GM18519 (cell line): Measurements from ENCODE around the gene COL19A1.
"Not testable (repeated sequence)": the region's sequence is repeated elsewhere in the genome, so short reads cannot be mapped to it uniquely, and the experiment has no call there.

Experiments
- ATAC-seq: cut with Tn5 transposase; IDR thresholded peaks from one replicate; pipeline ENCODE4 v1.9.1; 2021; ENCODE audit warnings: mild to moderate bottlenecking, moderate library complexity; ENCODE audit not compliant: unreplicated experiment, low FRiP score

Gene COL19A1

DNA sequence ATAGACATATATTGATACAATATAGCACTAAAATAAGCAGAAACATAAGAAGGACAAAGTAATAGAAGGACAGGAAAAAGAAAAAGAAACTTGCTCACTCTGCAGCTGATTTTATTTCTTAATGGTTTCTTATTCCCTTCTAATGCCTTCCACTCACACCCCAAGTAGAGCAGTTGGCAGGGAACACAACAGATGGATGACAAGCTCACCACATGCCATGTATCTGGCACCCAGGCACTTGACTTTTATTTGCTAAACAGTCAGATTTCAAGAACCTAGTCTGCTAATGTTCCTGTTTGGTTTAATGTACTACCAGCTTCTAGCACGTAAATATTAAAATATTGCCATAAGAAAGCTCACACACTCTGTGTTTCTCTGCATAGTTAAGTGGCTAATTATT lies 87.1 kb downstream of the COL19A1 start:
- ATAC-seq, result no peak

DNA sequence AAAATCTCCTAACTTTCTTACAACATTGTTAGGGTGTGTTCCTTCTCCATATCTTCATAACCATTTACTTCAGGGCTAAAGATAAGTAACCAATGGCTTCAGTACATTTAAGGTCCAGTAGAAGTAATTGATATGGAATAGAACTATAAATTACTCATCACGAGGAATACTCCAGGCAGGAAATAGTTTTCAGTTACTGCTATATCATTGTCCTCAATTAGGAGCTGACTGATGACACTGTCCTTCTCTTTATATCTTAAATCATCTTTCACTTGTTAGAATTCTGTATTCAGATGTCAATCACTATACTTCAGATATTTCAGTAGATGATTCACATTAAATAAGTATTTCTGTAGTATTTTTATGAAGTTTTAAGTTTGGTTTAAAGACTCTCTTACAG lies 88.4 kb downstream of the COL19A1 start:
- no peak for ATAC-seq

DNA sequence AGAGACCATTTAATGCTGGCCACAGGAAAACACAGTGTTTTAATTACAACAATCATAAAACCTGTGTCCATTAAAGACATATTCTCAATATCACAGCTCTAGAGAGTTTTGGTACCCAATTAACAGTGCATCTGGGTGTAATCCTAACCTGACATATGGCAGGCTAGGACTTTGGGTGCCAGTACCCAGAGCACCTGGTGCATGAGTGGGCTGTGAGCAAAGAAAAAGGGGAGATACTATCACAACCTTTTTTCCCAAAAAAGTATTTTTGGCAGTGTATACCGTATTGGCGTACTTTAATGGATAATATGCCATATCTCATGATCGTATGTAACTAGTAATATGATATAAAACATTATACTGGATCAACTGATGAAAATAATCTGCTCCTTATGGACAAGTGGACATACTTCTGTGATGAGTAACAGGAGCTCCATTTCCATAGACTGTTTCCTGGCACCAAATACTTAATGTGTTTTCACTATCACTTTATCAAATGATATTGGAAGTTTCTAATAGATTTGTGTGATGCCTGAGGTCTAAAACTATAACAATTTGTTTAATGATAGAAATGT lies 91.7 kb downstream of the COL19A1 start:
- no peak for ATAC-seq

DNA sequence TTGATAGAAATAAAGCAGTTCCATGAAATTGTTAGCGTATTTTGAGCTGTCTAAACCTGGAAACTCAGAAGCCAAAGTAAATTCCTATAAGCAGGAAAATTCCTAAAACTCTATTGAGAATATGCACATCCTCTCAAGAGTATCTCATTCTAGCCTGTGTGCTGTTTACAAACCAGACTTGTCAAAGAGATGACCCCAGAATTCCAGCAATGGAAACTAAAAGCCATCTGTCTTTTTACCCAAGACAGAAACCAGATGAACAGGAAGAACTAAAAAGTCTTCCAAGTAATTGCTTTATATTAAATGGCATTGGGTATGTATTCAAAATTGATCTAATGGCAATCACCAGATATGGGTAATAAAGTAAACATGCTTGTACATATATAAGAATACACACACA lies 92.6 kb downstream of the COL19A1 start:
- ATAC-seq, result no peak

DNA sequence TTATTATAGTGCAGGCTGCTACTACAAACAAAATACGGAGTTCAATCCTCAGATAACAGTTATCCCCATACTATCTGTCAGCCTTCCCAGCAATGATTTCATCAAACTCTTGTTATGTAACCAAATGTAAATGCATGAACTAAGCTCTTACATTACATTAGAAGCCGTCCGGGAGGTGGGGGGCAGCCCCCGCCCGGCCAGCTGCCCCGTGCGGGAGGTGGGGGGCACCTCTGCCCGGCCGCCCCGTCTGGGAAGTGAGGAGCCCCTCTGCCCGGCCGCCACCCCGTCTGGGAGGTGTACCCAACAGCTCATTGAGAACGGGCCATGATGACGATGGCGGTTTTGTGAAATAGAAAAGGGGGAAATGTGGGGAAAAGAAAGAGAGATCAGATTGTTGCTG lies 99.6 kb downstream of the COL19A1 start:
- ATAC-seq, result not testable (repeated sequence)

DNA sequence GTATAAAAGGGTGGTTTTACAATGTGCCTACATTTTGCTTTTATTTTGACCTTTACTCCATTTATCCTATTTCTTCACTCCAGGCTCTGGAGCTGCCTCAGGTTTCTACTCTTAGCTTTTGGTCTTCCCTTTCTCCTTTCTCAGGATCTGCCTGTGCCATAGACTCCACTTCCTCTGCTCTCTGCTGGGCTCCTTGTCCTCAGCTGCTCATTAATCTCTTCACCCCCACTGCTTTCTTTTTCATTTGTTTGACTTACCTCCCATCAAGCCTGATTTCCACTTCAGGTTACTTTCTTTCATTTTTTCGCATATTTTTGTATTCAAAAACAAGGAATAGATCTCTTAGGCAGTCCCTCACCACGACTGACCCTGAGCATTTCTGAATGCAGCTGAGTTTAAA lies 106.8 kb downstream of the COL19A1 start:
- ATAC-seq, result no peak

DNA sequence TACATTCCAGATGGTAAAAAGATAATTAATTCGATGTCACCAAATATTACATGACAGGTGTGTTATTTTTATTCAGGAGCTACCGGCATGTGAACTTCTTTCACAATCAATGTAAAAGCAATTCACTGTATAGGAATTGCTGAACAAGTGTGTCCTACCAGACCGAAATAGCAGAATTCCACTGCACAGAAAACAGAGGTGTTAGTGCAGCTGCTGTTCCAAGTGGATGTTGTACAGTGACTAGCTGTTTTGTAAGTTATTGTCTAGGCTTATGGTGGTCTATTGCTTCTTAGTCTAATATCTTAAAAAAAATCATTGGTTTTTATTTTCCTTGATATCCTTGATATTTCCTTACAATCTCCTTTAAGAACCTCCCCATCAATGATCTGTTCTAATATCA lies 107.4 kb downstream of the COL19A1 start:
- no peak for ATAC-seq

DNA sequence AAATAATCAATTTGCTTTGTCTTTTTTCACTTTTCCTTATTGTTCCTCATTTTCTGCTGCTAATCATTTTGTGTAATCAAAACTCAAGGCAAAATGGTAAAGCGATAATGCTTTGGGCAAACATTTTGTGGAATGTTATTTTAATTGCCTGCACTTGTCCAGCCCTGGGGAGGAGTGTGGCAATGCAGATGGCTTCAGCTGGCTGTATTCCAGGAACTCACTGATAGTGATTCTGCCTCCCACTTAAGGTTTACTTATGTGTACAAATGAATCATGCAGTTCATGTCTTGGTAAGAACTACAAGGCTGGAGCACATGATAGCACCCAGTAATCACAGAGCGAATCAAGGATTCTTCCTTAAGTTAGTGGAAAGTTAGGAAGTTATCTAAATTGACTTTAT lies 107.8 kb downstream of the COL19A1 start:
- ATAC-seq, result no peak

DNA sequence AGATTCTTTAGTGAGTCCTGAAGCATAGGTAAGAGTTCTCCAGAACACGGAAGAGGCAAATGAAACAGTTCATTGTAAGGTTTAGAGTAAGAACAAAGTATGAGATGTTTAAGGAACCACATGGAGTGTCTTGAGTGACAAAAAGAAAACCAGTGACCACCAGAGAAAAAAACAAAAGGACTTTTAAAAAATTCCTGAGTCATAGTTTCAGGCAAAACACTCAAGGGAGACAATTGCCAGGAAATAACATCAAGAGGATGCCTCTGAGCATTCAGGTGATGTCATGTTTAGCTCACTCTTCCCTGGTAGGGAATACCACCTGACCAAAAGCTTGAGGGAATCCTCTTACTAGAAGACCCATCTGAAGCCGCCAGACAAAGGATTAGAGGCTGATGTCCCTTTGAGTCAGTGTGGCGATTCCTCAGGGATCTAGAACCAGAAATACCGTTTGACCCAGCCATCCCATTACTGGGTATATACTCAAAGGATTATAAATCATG lies 110.3 kb downstream of the COL19A1 start:
- no peak for ATAC-seq

DNA sequence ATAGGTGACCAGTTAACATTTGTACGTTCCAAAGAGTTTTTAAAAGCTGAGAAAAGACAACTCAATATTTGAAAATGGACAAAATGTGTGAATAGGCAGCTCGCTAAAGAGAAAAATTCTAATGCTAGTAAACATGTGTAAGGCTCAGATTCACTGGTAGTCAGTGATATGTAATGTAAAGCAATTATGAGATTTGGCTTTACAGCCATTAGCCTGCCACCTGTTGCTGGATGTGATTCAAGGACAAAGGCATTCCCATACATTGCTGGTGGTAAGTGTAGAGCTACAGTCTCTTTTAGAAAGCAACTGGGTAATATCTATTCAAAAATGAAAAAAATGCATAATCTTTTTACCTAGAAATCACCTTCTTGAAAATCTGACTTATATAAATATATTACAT lies 114.3 kb downstream of the COL19A1 start:
- no peak for ATAC-seq

DNA sequence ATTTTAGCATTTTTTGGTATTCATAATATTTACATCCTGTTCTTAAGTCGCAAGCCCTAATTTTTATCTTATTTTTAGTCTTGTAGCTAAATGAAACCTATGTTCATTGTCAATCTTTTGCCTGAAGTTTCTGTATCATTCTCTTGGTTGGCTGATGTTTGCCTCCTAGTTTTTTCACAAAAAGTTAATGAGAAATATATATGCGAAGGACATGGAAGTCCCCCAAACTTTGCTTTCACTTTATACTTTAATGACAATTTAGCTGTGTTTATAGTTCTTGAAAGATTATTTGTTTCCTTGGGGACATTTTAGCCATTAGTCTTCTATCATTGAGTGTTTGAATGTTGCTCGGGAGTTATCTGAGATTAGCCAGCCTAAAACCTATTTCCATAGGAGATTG lies 118.2 kb downstream of the COL19A1 start:
- no peak for ATAC-seq

DNA sequence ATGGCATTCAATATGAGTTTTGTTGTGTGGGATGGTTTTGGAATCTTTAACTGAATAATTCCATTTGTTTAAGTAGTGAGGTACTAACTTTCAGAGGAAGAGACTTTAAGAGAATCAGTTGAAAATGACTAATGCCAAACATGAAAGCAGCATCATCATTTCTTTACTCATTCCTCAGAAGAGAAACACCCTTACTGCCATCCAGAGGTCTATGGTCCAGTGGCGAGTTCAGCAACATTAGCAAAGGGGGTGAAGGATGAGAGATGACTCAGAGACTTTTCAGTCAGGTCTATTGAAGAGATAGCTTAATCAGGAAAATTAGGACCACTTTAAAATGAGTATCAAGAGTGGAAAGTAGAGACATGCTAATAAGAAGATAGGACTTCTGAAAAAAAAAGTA lies 118.8 kb downstream of the COL19A1 start:
- ATAC-seq, result peak; percentile 50

DNA sequence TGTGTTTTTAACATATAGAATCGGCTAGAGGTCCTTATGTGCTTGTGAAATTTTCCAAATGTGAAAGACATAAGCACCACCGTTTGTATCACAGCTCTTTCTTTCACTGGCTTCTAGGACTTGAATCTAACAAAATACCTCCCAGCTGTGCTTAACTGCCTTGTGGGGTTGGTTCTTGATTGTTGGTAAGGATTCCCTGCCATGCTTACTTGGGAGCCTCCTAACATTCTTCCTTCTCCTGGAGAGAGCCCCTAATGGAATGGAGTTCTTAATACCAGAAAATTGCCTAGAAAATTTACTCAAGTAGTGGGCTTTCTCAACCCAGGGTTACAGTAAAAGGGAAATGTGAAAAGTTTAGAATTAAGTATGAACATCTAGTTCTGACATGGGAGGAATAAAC lies 121.2 kb downstream of the COL19A1 start:
- no peak for ATAC-seq

DNA sequence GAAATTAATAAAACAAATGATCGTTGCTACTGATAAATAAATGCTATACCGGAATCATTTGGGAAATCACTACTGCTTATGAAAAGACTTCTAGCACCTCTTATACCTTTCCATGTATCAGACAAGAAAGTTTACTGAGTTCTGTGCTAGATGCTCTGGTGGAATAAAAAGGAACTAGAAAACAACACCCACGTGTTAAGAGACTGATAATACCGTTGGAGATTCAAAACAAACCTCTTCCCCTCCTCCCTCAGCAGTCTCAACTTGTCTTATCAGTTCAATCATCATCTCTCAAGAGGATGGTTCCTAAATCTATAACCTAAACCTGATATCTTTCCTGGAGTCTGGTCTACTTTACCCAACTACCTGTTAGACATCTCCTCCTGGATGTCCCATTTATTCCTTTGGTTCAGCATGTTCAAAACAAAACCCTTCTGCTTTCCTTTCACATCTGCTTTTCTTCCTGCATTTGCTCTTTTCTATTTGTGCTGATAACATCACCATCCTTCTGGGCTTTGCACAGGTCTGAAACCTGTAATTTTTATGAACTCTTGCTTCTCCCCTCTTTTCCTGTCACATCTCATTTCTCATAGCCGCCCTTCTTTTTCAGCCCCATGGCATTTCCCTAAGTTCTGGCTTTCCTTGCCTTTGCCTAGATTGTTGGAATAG lies 122.2 kb downstream of the COL19A1 start:
- ATAC-seq, result peak; percentile 44

DNA sequence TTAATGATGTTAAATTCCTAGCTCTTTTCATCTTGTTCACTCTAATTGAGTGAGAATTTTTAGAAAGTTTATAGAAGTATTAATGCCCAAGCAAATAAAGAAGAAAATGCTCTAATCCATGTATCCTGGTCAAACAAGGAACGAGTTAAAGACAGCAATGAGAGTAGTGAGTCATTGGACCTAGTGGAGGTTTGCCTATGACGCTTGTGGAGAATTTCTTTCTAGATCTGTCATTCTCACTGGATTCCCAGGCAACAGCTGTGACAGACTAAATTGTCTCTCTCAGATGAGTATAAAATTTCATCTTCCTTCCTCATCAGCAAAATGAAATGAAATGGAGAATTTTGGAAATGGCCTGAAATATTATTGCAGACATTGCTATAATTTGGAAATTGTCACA lies 127.9 kb downstream of the COL19A1 start:
- no peak for ATAC-seq

DNA sequence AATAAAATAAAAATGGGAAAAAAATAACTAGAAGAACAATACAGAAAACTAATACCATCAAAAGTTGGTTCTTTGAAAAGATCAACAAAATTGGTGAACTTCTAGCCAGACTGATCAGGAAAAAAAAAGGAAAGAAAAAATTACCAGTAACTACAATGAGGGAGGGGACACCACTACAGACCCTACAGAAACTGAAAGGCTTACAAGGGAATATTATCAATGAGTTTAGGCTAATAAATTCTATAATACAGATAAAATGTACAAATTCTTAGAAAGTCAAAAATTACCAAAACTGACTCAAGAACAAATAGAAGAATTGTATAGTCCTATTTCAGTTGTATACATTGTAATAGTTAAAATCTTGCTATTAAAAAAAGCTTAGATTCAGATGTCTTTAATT lies 141.8 kb downstream of the COL19A1 start:
- ATAC-seq, result no peak

DNA sequence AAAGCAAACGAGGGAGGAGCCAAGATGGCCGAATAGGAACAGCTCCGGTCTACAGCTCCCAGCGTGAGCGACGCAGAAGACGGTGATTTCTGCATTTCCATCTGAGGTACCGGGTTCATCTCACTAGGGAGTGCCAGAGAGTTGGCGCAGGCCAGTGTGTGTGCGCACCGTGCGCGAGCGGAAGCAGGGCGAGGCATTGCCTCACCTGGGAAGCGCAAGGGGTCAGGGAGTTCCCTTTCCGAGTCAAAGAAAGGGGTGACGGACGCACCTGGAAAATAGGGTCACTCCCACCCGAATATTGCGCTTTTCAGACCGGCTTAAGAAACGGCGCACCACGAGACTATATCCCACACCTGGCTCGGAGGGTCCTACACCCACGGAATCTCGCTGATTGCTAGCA lies 144.0 kb downstream of the COL19A1 start:
- ATAC-seq, result not testable (repeated sequence)

DNA sequence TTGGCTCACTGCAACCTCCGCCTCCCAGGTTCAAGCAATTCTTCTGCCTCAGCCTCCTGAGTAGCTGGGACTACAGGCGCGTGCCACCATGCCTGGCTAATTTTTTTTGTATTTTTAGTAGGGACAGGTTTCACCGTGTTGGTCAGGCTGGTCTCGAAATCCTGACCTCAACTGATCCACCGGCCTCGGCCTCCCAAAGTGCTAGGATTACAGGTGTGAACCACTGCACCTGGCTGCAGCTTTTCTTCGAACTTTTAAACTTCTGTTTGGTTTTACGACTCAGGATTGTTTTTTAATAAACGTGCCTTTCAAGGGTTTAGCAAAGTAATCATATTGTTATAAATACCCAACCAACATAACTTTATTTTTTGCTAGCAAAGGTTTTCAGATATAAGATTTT lies 156.8 kb downstream of the COL19A1 start:
- not testable (repeated sequence) for ATAC-seq

DNA sequence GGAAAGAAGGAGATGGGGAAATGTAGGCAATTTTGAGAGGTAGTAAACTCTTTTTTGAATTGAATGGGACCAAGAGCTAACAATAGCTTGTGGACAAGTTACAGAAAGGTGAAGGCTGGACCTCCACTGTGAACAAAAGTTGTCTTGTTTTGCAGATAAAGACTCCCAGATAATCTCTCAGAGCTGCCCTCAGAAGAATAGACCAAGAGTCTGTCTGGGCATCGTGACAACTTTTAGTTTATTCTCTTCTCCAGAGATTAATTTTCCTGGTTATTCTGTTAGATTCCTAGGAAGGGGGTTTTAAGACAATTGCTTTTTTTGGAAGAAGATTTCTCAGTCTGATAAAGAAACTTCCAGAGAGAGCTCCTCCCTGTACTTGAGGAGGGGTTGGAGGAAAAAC lies 161.9 kb downstream of the COL19A1 start:
- ATAC-seq, result no peak

DNA sequence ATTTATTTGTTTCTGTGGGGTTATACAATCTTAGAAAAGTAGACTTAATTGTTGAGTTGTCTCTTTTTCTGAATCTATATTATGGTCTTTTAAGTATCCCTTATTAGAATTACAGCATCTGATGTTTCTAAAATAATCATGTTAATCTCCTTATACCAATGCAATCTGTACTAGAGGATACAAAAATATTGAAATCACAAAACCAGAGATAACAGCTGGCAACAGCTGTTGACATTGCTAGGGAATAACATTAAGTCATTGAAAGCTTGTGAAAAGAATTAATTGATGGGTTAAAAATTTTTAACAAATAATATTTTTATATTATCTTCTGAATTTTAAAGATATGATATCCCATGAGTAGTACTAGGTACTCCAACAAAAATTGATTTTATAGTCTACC lies 162.6 kb downstream of the COL19A1 start:
- no peak for ATAC-seq

DNA sequence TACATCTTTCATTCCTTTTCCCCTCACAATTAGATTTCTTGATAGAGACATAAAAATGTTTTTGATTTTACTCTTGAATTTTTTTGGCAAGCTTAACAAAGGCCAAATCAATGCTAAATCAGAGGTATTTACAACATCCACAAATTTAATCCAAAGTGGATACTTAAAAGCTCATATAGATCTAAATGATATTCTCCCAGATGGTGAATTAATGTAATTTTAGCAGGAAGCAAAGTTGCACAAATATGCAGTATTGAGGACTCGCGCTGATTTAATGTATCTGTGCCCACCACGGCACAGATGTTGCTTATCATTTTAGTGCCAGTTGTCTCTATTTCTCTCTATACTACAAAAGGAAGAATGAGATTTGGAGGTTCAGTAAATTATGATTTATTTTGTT lies 167.4 kb downstream of the COL19A1 start:
- ATAC-seq, result no peak

DNA sequence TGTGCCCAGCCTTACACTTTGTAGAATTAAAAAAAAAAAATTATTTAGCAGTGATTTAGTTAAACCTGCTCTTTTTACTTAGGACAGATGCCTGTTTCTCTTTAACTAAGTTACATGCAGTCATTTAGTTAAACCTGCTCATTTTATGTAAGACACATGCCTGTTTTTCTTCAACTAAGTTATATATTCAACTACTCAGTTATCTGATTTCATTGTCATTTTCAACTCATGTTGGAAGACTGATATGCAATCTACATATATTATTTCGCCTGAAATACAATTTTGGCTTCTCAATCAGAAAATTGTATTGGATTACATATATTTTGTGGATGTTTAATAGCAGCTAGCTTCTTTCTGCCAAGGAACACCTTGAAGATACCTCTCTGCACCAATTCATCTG lies 171.1 kb downstream of the COL19A1 start:
- ATAC-seq, result no peak

DNA sequence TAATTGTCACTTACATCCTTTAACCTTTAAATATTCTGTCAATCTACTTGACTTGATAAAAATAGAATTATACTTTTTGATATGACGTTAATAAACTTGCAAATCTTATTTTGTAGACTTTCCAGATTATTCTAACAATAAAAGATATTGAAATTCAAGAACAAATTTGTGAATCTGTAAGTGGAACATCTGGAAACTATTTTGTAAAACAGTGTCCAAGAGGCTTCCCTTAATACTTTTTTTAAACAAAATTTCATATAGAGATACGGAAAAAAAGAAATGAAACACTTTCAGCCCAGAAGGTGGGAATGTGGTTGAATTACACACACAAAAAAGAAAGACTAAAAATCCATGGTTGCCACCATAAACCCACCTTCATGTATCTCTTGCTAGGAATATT lies 174.4 kb downstream of the COL19A1 start:
- no peak for ATAC-seq
